ENCODE results near the gene HBD. TPM values are rescaled to one million over a fixed set of nuclear protein-coding genes. Genes with fewer than 3 reads are reported as not detected.

The HBD gene
- total and polyA plus RNA-seq, 9 of the 15 experiments (the other 6 are each of a cell fraction or from before 2014, with no cell fraction given): 11.8 to 169 (median 36.0) TPM

GRCh38 chr11:5234381-5234834, at the start of gene HBD (continued):
- TF ChIP-seq HDAC2 (IDR thresholded peaks at IDR 0.05) (no peak), RFX7 (CRISPR knock-in tag; IDR thresholded peaks at IDR 0.05) (no peak), NFE2L1 (tag; IDR thresholded peaks at IDR 0.05; ENCODE audit: borderline replicate concordance, low read depth) (no peak), EP300 (IDR thresholded peaks at IDR 0.05; ENCODE audit: low read length) (peak; percentile 57; the same call in 1 of the 2 replicates), ZFPM2 (CRISPR knock-in tag; IDR thresholded peaks at IDR 0.05) (no peak), RBM22 (IDR thresholded peaks at IDR 0.05; ENCODE audit: low read depth, low read length, poor library complexity, severe bottlenecking) (no peak), GTF2A2 (tag; IDR thresholded peaks at IDR 0.05) (no peak), NR2F6 (CRISPR knock-in tag; IDR thresholded peaks at IDR 0.05) (no peak), EZH2 (IDR thresholded peaks at IDR 0.05; ENCODE audit: borderline replicate concordance, low read depth, low read length) (no peak), ZNF77 (CRISPR knock-in tag; IDR thresholded peaks at IDR 0.05) (no peak), SREBF1 (IDR thresholded peaks at IDR 0.05; ENCODE audit: borderline replicate concordance, low read depth, low read length) (no peak), NR2C2 (CRISPR knock-in tag; IDR thresholded peaks at IDR 0.05) (no peak), NR2C2 (tag; IDR thresholded peaks at IDR 0.05) (peak; percentile 28; the same call in 1 of the 2 replicates), ZNF197 (CRISPR knock-in tag; IDR thresholded peaks at IDR 0.05; ENCODE audit: low read depth) (no peak), TCF7L2 (IDR thresholded peaks at IDR 0.05; ENCODE audit: low read depth, low read length) (no peak), FOXA3 (CRISPR knock-in tag; conservative IDR thresholded peaks at IDR 0.05 in 1 of 2, IDR thresholded peaks at IDR 0.05 in 1 of 2) (no peak), ZC3H4 (CRISPR knock-in tag; IDR thresholded peaks at IDR 0.05; ENCODE audit: borderline replicate concordance) (no peak), MEF2A (IDR thresholded peaks at IDR 0.05; ENCODE audit: control insufficient read depth, low read depth, low read length) (peak; percentile 97), NBN (IDR thresholded peaks at IDR 0.05; ENCODE audit: low read depth) (0 out of 2 replicates have a peak, but pooled peaks have one; percentile 48), ZNF253 (CRISPR knock-in tag; conservative IDR thresholded peaks at IDR 0.05) (no peak), ETV5 (CRISPR knock-in tag; IDR thresholded peaks at IDR 0.05; ENCODE audit: low read depth) (no peak), NCOA2 (IDR thresholded peaks at IDR 0.05; ENCODE audit: partially characterized antibody in 2 of 2) (no peak), KDM2B (CRISPR knock-in tag; IDR thresholded peaks at IDR 0.05) (no peak), CREB5 (CRISPR knock-in tag; IDR thresholded peaks at IDR 0.05) (no peak), ZNF23 (CRISPR knock-in tag; IDR thresholded peaks at IDR 0.05) (no peak)
- TF ChIP-seq, protein P1, sequence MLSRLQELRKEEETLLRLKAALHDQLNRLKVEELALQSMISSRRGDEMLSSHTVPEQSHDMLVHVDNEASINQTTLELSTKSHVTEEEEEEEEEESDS (CRISPR knock-in tag; IDR thresholded peaks at IDR 0.05): no peak
- TF ChIP-seq, protein P2, sequence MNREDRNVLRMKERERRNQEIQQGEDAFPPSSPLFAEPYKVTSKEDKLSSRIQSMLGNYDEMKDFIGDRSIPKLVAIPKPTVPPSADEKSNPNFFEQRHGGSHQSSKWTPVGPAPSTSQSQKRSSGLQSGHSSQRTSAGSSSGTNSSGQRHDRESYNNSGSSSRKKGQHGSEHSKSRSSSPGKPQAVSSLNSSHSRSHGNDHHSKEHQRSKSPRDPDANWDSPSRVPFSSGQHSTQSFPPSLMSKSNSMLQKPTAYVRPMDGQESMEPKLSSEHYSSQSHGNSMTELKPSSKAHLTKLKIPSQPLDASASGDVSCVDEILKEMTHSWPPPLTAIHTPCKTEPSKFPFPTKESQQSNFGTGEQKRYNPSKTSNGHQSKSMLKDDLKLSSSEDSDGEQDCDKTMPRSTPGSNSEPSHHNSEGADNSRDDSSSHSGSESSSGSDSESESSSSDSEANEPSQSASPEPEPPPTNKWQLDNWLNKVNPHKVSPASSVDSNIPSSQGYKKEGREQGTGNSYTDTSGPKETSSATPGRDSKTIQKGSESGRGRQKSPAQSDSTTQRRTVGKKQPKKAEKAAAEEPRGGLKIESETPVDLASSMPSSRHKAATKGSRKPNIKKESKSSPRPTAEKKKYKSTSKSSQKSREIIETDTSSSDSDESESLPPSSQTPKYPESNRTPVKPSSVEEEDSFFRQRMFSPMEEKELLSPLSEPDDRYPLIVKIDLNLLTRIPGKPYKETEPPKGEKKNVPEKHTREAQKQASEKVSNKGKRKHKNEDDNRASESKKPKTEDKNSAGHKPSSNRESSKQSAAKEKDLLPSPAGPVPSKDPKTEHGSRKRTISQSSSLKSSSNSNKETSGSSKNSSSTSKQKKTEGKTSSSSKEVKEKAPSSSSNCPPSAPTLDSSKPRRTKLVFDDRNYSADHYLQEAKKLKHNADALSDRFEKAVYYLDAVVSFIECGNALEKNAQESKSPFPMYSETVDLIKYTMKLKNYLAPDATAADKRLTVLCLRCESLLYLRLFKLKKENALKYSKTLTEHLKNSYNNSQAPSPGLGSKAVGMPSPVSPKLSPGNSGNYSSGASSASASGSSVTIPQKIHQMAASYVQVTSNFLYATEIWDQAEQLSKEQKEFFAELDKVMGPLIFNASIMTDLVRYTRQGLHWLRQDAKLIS (CRISPR knock-in tag; IDR thresholded peaks at IDR 0.05): no peak

Measured in K562 (cell line).